Kidney epithelial cell (primary cell): ENCODE results near the gene ABHD5. TPM values are rescaled to one million over a fixed set of nuclear protein-coding genes. Genes with fewer than 3 reads are reported as not detected.

ENCODE experiments used
- DNase-seq: peaks from one replicate; pipeline ENCODE4 v3.0.0-alpha.2; 2010; ENCODE audit warnings: low read depth
- H3K27me3 ChIP-seq: 2 replicates; pipeline ENCODE4 v1.6.0; 2011; ENCODE audit warnings: low read length; ENCODE audit not compliant: control insufficient read depth, insufficient read depth
- H3K36me3 ChIP-seq: 2 replicates; pipeline ENCODE4 v1.5.1; 2011; ENCODE audit warnings: low read length; ENCODE audit not compliant: control insufficient read depth, insufficient read depth
- H3K4me3 ChIP-seq: 2 replicates; pipeline ENCODE4 v1.5.1; 2011; ENCODE audit warnings: low read depth, mild to moderate bottlenecking, control low read depth, low read length
- total RNA-seq: library from RNA; depleted of rRNA; stranded (reverse); fragments of >200 nt; gene quantifications from 2 replicates; pipeline ENCODE4 v1.2.3, GENCODE V29; 2015
- TF ChIP-seq, protein P1 (sequence below): IDR thresholded peaks from 2 replicates; pipeline ENCODE4 v1.5.1; 2011; ENCODE audit warnings: mild to moderate bottlenecking, moderate library complexity, low read length, control low read depth, inconsistent platforms; ENCODE audit not compliant: insufficient read depth, poor library complexity, severe bottlenecking

The ABHD5 gene
- total RNA-seq, 1 donor from 2014 or later, result 23.4 TPM

DNA sequence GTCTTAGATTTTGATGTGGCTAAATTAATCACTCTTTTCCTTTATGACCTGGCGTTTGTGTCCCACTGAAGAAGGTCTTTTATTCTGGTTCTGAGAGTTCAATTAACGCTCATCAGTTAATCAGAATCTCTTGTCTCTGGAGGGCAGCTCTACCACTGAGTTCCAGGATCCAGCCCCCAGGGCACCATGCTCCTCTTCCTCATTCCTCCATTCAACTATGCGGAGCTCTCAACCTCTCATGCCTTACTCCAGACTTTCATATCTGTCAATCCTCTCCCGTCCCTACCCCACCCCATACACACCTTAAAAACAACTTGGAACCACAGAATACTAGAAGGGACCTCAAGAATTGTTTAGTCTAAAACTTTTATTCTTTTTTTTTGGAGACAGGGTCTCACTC is 4.8 kb upstream of the ABHD5 start:
- Histone ChIP-seq H3K27me3 (no peaks in the 10 kb centered on the region), H3K36me3 (no peaks in the 10 kb centered on the region), H3K4me3 (no peak overlapping the region)
- TF ChIP-seq, protein P1, sequence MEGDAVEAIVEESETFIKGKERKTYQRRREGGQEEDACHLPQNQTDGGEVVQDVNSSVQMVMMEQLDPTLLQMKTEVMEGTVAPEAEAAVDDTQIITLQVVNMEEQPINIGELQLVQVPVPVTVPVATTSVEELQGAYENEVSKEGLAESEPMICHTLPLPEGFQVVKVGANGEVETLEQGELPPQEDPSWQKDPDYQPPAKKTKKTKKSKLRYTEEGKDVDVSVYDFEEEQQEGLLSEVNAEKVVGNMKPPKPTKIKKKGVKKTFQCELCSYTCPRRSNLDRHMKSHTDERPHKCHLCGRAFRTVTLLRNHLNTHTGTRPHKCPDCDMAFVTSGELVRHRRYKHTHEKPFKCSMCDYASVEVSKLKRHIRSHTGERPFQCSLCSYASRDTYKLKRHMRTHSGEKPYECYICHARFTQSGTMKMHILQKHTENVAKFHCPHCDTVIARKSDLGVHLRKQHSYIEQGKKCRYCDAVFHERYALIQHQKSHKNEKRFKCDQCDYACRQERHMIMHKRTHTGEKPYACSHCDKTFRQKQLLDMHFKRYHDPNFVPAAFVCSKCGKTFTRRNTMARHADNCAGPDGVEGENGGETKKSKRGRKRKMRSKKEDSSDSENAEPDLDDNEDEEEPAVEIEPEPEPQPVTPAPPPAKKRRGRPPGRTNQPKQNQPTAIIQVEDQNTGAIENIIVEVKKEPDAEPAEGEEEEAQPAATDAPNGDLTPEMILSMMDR, result no peak
- DNase-seq, result no peak

DNA sequence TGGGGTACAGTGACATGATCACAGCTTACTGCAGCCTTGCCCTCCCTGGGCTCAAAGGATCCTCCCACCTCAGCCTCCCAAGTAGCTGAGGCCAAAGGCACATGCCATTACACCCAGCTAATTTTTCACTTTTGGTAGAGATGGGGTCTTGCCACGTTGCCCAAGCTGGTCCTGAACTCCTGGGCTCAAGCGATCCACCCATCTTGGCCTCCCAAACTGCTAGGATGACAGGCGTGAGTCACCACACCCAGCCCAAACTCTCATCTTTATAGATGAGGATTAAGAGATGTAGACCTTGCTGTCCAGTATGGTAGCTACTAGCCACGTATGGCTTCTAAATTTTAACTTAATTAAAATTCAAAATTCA is 4.4 kb upstream of the ABHD5 start:
- TF ChIP-seq, protein P1, result no peak
- no peak for DNase-seq
- Histone ChIP-seq H3K27me3 (no peaks in the 10 kb centered on the region), H3K36me3 (no peaks in the 10 kb centered on the region), H3K4me3 (no peak overlapping the region)

DNA sequence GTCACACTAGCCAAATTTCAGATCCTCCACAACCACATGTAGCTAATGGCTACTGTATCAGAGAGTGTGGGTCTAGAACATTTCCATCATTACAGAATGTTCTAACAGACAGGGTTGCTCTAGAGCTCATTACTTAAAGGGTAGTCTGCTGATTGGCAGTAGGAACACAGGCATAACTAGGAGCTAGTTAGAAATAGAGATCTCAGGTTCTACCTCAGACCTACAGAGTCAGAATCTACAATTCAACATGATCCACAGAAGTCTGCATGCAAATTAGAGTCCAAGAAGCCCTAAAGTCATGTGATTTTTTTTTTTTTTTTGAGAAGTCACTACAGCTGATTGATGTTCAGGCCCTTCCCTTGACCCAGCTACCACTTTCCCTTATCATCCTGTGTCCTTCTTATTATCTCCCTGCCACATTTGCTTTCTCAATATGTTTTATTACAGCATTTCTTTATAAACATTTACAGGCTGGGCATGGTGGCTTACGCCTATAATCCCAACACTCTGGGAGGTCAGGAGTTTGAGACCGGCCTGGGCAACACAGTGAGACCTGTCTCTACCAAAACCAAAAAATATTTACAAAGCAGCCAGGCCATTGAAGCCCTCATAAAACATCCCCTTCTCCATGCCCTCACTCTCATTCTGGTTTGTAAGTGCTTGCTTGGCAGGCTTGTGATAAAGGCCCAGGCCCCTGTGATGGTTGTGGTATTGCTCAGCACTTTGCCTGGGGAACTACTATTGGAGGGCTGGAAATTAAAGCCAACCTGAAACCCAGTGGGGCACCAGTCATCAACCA is 3.8 kb upstream of the ABHD5 start:
- Histone ChIP-seq H3K27me3 (no peaks in the 10 kb centered on the region), H3K36me3 (no peaks in the 10 kb centered on the region), H3K4me3 (no peak overlapping the region)
- no peak for DNase-seq
- TF ChIP-seq, protein P1, result no peak

DNA sequence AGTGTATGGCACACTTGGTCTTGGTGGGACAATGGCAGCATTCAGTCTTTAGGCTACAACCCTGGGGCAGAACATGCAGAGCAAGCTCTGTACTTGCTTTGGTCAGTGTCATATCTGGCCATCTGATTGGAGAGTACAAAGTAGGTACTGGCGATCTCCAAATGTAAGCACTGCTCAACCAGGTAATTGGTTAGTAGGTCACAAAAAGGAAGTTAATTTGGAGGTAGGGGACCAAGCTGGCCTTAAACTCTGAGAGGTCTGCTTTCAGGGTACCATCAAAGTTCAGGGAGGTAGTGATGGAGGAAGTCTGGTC is 3.3 kb upstream of the ABHD5 start:
- TF ChIP-seq, protein P1, result no peak
- DNase-seq, result no peak

DNA sequence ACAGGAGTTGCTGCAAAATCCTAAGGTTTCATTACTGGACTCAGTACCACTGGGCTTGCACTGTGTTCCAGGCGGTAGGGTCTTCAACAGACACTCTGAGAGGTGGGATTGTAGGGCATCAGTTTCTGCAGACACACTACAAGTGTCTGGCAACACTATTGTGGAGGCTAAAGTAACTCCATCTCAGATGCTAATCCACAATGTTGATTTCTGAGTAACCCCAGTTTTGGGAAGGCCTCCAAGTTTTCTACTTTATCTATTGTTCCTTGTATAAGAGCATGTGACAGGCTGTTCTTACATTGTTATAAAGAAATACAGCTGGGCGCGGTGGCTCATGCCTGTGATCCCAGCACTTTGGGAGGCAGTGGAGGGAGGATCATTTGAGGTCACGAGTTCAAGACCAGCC is 2.5 kb upstream of the ABHD5 start:
- TF ChIP-seq, protein P1, result no peak
- H3K27me3 ChIP-seq, result no peaks in the 10 kb centered on the region
- no peak for DNase-seq
- H3K4me3 ChIP-seq, result no peak overlapping the region
- no peaks in the 10 kb centered on the region for H3K36me3 ChIP-seq

More for the DNA sequence above, 3.3 kb upstream of the ABHD5 start:
- no peaks in the 10 kb centered on the region for H3K27me3 ChIP-seq
- H3K36me3 ChIP-seq, result no peaks in the 10 kb centered on the region
- no peak overlapping the region for H3K4me3 ChIP-seq

DNA sequence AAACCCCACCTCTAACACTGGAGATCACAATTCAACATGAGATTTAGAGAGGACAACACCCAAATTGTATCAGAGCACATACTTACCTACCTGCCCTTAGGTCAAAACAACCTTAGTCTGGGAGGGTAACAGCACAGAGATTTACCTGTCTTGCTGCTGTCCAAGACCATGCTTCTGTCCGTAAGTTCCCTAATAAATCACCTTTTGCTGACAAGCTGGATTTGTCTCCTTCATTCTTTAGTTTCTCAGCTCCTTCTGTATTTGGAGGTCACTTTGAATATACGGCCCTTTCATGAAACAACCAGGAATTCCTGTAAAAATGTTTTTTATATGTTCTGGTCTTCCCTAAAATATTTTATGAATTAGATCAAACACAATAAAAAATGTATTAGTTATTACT is 1.6 kb upstream of the ABHD5 start:
- no peak overlapping the region for H3K4me3 ChIP-seq
- TF ChIP-seq, protein P1, result no peak
- no peaks in the 10 kb centered on the region for H3K27me3 ChIP-seq
- DNase-seq, result no peak
- H3K36me3 ChIP-seq, result no peaks in the 10 kb centered on the region
